ENCODE data around the gene ITLN1.

DNA sequence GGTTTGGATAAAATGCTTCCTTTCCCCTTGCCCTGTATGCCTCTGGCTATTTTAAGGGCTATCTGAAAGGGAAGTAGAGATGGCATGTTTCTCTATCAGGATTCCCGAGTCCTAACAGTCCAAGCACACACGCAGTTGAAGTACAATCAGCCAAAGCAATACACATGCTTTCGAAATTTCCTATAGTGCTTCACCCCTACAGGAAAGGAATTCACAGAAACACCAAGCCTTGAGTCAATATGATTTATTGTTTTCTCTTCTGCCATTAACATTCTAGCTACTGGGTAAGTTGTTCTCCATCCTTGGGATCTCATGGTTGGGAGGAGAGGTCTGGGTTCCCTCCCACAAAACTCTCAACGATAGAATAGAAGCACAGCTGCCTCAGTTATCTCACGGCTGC, 8.7 kb downstream of the ITLN1 start:
- TF ChIP-seq POLR2AphosphoS5 (IDR thresholded peaks at IDR 0.05; ENCODE audit: insufficient read depth, low read depth, low read length) (no peak), POLR2A (IDR thresholded peaks at IDR 0.05; ENCODE audit: low read depth, low read length) (no peak), GATA2 (IDR thresholded peaks at IDR 0.05; ENCODE audit: insufficient read depth, insufficient read length, low read depth, low read length) (no peak), EZH2 (IDR thresholded peaks at IDR 0.05; ENCODE audit: borderline replicate concordance, low read depth, low read length, severe bottlenecking) (no peak), FOS (IDR thresholded peaks at IDR 0.05; ENCODE audit: borderline replicate concordance, insufficient read depth, low read length) (no peak), JUN (IDR thresholded peaks at IDR 0.05; ENCODE audit: borderline replicate concordance, insufficient read depth, insufficient read length, low read depth) (no peak)
- TF ChIP-seq, protein P1, sequence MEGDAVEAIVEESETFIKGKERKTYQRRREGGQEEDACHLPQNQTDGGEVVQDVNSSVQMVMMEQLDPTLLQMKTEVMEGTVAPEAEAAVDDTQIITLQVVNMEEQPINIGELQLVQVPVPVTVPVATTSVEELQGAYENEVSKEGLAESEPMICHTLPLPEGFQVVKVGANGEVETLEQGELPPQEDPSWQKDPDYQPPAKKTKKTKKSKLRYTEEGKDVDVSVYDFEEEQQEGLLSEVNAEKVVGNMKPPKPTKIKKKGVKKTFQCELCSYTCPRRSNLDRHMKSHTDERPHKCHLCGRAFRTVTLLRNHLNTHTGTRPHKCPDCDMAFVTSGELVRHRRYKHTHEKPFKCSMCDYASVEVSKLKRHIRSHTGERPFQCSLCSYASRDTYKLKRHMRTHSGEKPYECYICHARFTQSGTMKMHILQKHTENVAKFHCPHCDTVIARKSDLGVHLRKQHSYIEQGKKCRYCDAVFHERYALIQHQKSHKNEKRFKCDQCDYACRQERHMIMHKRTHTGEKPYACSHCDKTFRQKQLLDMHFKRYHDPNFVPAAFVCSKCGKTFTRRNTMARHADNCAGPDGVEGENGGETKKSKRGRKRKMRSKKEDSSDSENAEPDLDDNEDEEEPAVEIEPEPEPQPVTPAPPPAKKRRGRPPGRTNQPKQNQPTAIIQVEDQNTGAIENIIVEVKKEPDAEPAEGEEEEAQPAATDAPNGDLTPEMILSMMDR (IDR thresholded peaks at IDR 0.05; ENCODE audit: extremely low read depth in 1 of 2, insufficient read depth in 1 of 2, low read depth in 1 of 2, low read length in 2 of 2): no peak
- TF ChIP-seq, protein P2, sequence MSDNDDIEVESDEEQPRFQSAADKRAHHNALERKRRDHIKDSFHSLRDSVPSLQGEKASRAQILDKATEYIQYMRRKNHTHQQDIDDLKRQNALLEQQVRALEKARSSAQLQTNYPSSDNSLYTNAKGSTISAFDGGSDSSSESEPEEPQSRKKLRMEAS (IDR thresholded peaks at IDR 0.05; ENCODE audit: insufficient read depth, insufficient read length): no peak
